GM23338 (cell line): ENCODE data around the gene TMCC1. TPM values are rescaled to one million over a fixed set of nuclear protein-coding genes. Genes with fewer than 3 reads are reported as not detected.
A peak's percentile ranks its signal among the peaks of the same experiment; 100 is the strongest.

ENCODE experiments used
- ATAC-seq: fragments of 200-7000 bp; cut with Tn5 transposase; 3 replicates; pipeline ENCODE4 v1.9.1; 2020
- DNase-seq: peaks from one replicate; pipeline ENCODE4 v3.0.0-alpha.2; 2015; ENCODE audit warnings: low spot score
- H2AFZ ChIP-seq: fragments of 200-600 bp; sonication (generic); 2 replicates; pipeline ENCODE4 v1.8.0; 2016; ENCODE audit warnings: antibody characterized with exemption, mild to moderate bottlenecking, moderate library complexity
- H3F3A ChIP-seq: fragments of 200-600 bp; sonication (generic); replicated peaks from 2 replicates; pipeline ENCODE4 v1.8.0; 2017; ENCODE audit warnings: antibody characterized with exemption, mixed run types, low read depth
- H3K27ac ChIP-seq: fragments of 200-600 bp; sonication (generic); 2 replicates; pipeline ENCODE4 v1.6.1; 2016; ENCODE audit warnings: low read depth
- H3K27me3 ChIP-seq: fragments of 200-600 bp; sonication (generic); 2 replicates; pipeline ENCODE4 v1.8.0; 2016; ENCODE audit warnings: mild to moderate bottlenecking, mixed run types, moderate library complexity; ENCODE audit not compliant: insufficient read depth
- H3K36me3 ChIP-seq: fragments of 200-600 bp; sonication (generic); 2 replicates; pipeline ENCODE4 v1.8.0; 2016; ENCODE audit warnings: mild to moderate bottlenecking; ENCODE audit not compliant: insufficient read depth
- H3K4me1 ChIP-seq: fragments of 200-600 bp; sonication (generic); 2 replicates; pipeline ENCODE4 v1.8.0; 2016; ENCODE audit warnings: mild to moderate bottlenecking, moderate library complexity; ENCODE audit not compliant: insufficient read depth
- H3K4me2 ChIP-seq: fragments of 200-600 bp; sonication (generic); 2 replicates; pipeline ENCODE4 v1.7.1; 2017; ENCODE audit warnings: mixed run types
- H3K4me3 ChIP-seq: fragments of 200-600 bp; sonication (generic); 2 replicates; pipeline ENCODE4 v1.6.1; 2016; ENCODE audit warnings: mixed run types
- H3K79me2 ChIP-seq: fragments of 200-600 bp; sonication (generic); replicated peaks from 2 replicates; pipeline ENCODE4 v1.8.0; 2017; ENCODE audit warnings: mild to moderate bottlenecking; ENCODE audit not compliant: insufficient read depth
- H3K9me2 ChIP-seq: fragments of 200-600 bp; sonication (generic); 2 replicates; pipeline ENCODE4 v1.8.0; 2017; ENCODE audit not compliant: insufficient read depth
- H4K20me1 ChIP-seq: fragments of 200-600 bp; sonication (generic); replicated peaks from 2 replicates; pipeline ENCODE4 v1.8.0; 2017; ENCODE audit warnings: mild to moderate bottlenecking; ENCODE audit not compliant: insufficient read depth
- H3K27ac Mint-ChIP-seq: 2 replicates; pipeline ENCODE4 v1.8.0; 2020; ENCODE audit warnings: inconsistent platforms, mild to moderate bottlenecking, moderate library complexity, mixed read lengths
- H3K27me3 Mint-ChIP-seq: 3 replicates; pipeline ENCODE4 v1.8.0; 2022; ENCODE audit warnings: low read depth, mild to moderate bottlenecking, moderate library complexity, mixed read lengths, inconsistent platforms; ENCODE audit not compliant: insufficient read depth, poor library complexity
- H3K36me3 Mint-ChIP-seq: 3 replicates; pipeline ENCODE4 v1.8.0; 2021; ENCODE audit warnings: low read depth, mild to moderate bottlenecking, inconsistent platforms, moderate library complexity, mixed read lengths
- H3K4me1 Mint-ChIP-seq: 3 replicates; pipeline ENCODE4 v1.8.0; 2020; ENCODE audit warnings: mild to moderate bottlenecking, inconsistent platforms, mixed read lengths
- H3K4me3 Mint-ChIP-seq: 3 replicates; pipeline ENCODE4 v1.8.0; 2021; ENCODE audit warnings: moderate library complexity, mild to moderate bottlenecking, inconsistent platforms, mixed read lengths
- H3K9me3 Mint-ChIP-seq: 3 replicates; pipeline ENCODE4 v1.8.0; 2020; ENCODE audit warnings: moderate library complexity, mild to moderate bottlenecking, inconsistent platforms, mixed read lengths
- CREB1 ChIP-seq: fragments of 250-450 bp; sonication (Bioruptor Pico); IDR thresholded peaks from 2 replicates; pipeline ENCODE4 v1.5.0; 2020; ENCODE audit warnings: low read depth, mild to moderate bottlenecking, moderate library complexity
- CTCF ChIP-seq, 2 experiments: fragments of 200-600 bp in 1 of 2; sonication (generic) in 1 of 2; conservative IDR thresholded peaks; 2 replicates each; pipeline versions ENCODE4 v1.5.1 to v1.6.1; 2016 to 2017; ENCODE audit warnings: antibody characterized with exemption in 2 of 2, low read depth in 2 of 2, mild to moderate bottlenecking in 2 of 2, moderate library complexity in 1 of 2
- ETS1 ChIP-seq: IDR thresholded peaks from 2 replicates; pipeline ENCODE4 v1.6.1; 2016; ENCODE audit warnings: antibody characterized with exemption
- EZH2phosphoT487 ChIP-seq: fragments of 200-600 bp; sonication (generic); IDR thresholded peaks from one replicate; pipeline ENCODE4 v1.8.1; 2018; ENCODE audit warnings: antibody characterized with exemption; ENCODE audit not compliant: unreplicated experiment
- JUNB ChIP-seq: IDR thresholded peaks from one replicate; pipeline ENCODE4 v1.6.1; 2016; ENCODE audit warnings: antibody characterized with exemption; ENCODE audit not compliant: unreplicated experiment
- POLR2AphosphoS5 ChIP-seq: IDR thresholded peaks from 2 replicates; pipeline ENCODE4 v1.6.1; 2016; ENCODE audit warnings: antibody characterized with exemption, low read depth
- REST ChIP-seq: IDR thresholded peaks from one replicate; pipeline ENCODE4 v1.6.1; 2018; ENCODE audit warnings: antibody characterized with exemption; ENCODE audit not compliant: unreplicated experiment
- ZNF114 ChIP-seq: fragments of 250-450 bp; sonication (Bioruptor Pico); IDR thresholded peaks from 2 replicates; pipeline ENCODE4 v1.5.0; 2020; ENCODE audit warnings: mild to moderate bottlenecking, moderate library complexity
- ZNF331 ChIP-seq: fragments of 250-450 bp; sonication (Bioruptor Pico); IDR thresholded peaks from 2 replicates; pipeline ENCODE4 v1.5.0; 2020; ENCODE audit warnings: low read depth, mild to moderate bottlenecking, moderate library complexity
- ZNF462 ChIP-seq: fragments of 250-450 bp; sonication (Bioruptor Pico); IDR thresholded peaks from 2 replicates; pipeline ENCODE4 v1.5.0; 2020; ENCODE audit warnings: mild to moderate bottlenecking, moderate library complexity
- polyA plus RNA-seq: library from polyadenylated mRNA; unstranded; fragments of >200 nt; fragmentation: Nextera tagmentation; extraction: Ambion mirVana; gene quantifications from 2 replicates; pipeline ENCODE4 v1.2.1, GENCODE V29; 2016
- total RNA-seq: library from RNA; depleted of rRNA; stranded (reverse); fragments of >200 nt; shearing (Covaris generic); gene quantifications from 2 replicates; pipeline ENCODE4 v1.2.3, GENCODE V29; 2014

TMCC1 gene
- total and polyA plus RNA-seq, 2 experiments from 2014 or later: 8.2 to 18.4 TPM

- no peak for TF ChIP-seq POLR2AphosphoS5
- TF ChIP-seq ZNF331 (CRISPR knock-in tag): no peak
- TF ChIP-seq ETS1: no peak
Observed at GRCh38 chr3:129599607-129600006, 293.9 kb downstream of the TMCC1 start (continued).

- Histone ChIP-seq H4K20me1 (peaks cover 3% of the 10 kb centered on the region), H2AFZ (no peak overlapping the region), H3K4me1 (peaks cover 58% of the 10 kb centered on the region), H3K27me3 (peaks cover 3% of the 10 kb centered on the region), H3K36me3 (no peaks in the 10 kb centered on the region), H3K4me2 (no peak overlapping the region), H3K9me2 (no peaks in the 10 kb centered on the region), H3K4me3 (no peak overlapping the region), H3F3A (peaks cover 11% of the 10 kb centered on the region), H3K79me2 (peaks cover 36% of the 10 kb centered on the region), H3K27ac (peak overlapping the region; percentile 55; the same call in 1 of the 2 replicates)
- Mint-ChIP-seq H3K27ac (peak overlapping the region; percentile 81; the same call in 1 of the 2 replicates), H3K27me3 (peaks cover 21% of the 10 kb centered on the region), H3K4me3 (no peak overlapping the region; the same call in 2 of the 3 replicates), H3K4me1 (peaks cover 82% of the 10 kb centered on the region), H3K36me3 (no peaks in the 10 kb centered on the region; the same call in 2 of the 3 replicates), H3K9me3 (no peaks in the 10 kb centered on the region)
- ATAC-seq: no peak
- TF ChIP-seq CREB1 (CRISPR knock-in tag) (no peak), REST (no peak), JUNB (no peak), ZNF114 (CRISPR knock-in tag) (no peak), ETS1 (no peak), EZH2phosphoT487 (no peak), ZNF462 (CRISPR knock-in tag) (no peak), CTCF (conservative IDR thresholded peaks at IDR 0.05; ENCODE audit: low read depth in 2 of 2) (no peak), ZNF331 (CRISPR knock-in tag) (no peak)
- no peak for DNase-seq
Observed at GRCh38 chr3:129599073-129599472, 294.4 kb downstream of the TMCC1 start.
